ENCODE data around the gene PPFIBP2. TPM values are rescaled to one million over a fixed set of nuclear protein-coding genes. Genes with fewer than 3 reads are reported as not detected.

The PPFIBP2 gene
- total and polyA plus RNA-seq, 2 of the 13 experiments (the other 11 are each of a cell fraction or from before 2014, with no cell fraction given) = 15.0 to 52.5 TPM

- H3K36me3 ChIP-seq (replicated peaks in 1 of 2; ENCODE audit: control insufficient read depth in 1 of 2, insufficient read depth in 2 of 2, low read length in 2 of 2) = peaks cover 8 to 34% of the 10 kb centered on the region in 2 experiments; a peak in 4 of 5 replicates
- H3K4me1 ChIP-seq (ENCODE audit: insufficient read depth, low read length) = peaks cover 38% of the 10 kb centered on the region
- no peaks in the 10 kb centered on the region for H3K79me2 ChIP-seq (ENCODE audit: insufficient read depth, low read length)
- intact Hi-C loops (cut with micrococcal nuclease; ENCODE audit: unreplicated experiment) = loop anchor here (2.0 kb wide), 1 partner anchor 40 kb away; no protein-coding TSS in a partner anchor
- H4K20me1 ChIP-seq (ENCODE audit: insufficient read depth, low read length) = no peaks in the 10 kb centered on the region; the same call in 1 of the 2 replicates
- H3K9me3 ChIP-seq (ENCODE audit: low read length) = no peaks in the 10 kb centered on the region
- BruUV-seq (replicated peaks) = no TSS peak
- DNase-seq (ENCODE audit: low spot score) (peak; percentile 88), ATAC-seq (peak; percentile 91), FAIRE-seq (peak; percentile 89)
- POLR2A ChIA-PET = interaction anchor here (1.0 to 4.5 kb wide), 3 partner anchors 13 to 39 kb away, joined by 3 to 45 read pairs (median 22); no protein-coding TSS in a partner anchor
- CTCF ChIA-PET (ENCODE audit: low intra/inter-chr PET ratio, low total read pairs) = no interaction called here
- peak overlapping the region; percentile 15; the same call in 1 of the 2 replicates for H3K4me2 ChIP-seq (ENCODE audit: low read depth, low read length)
- no peaks in the 10 kb centered on the region for H3K27me3 ChIP-seq (ENCODE audit: control insufficient read depth in 1 of 2, insufficient read depth in 2 of 2, low read length in 2 of 2)
- H3K27ac ChIP-seq (ENCODE audit: extremely low read length, insufficient read depth, low read length) = peak overlapping the region; percentile 52
- no peak overlapping the region for H3K9ac ChIP-seq (ENCODE audit: insufficient read depth, low read depth, low read length)
- H3K4me3 ChIP-seq (replicated peaks in 1 of 3; ENCODE audit: insufficient read depth in 1 of 3, low read depth in 2 of 3, low read length in 3 of 3) = no peak overlapping the region
- in situ Hi-C loops (cut with HindIII; ENCODE audit: extremely low pct_ligation_motif_present, low pct_unique_long_range_greater_than_20kb) = loop anchor here (5.0 kb wide), 1 partner anchor 41 kb away; no protein-coding TSS in a partner anchor
- 25% methylated on average over 4 of the region's 4 CpGs for WGBS (ENCODE audit: low lambda C conversion rate)
- H2AFZ ChIP-seq (ENCODE audit: low read length) = no peak overlapping the region
- TF ChIP-seq ZBTB7A (CRISPR knock-in tag; IDR thresholded peaks at IDR 0.05) (no peak), ETS1 (CRISPR knock-in tag; IDR thresholded peaks at IDR 0.05) (no peak), NR2F1 (CRISPR knock-in tag; IDR thresholded peaks at IDR 0.05) (0 out of 4 replicates have a peak, but pooled peaks of 1 of the 2 experiments have one; percentile 34), TRIM24 (CRISPR knock-in tag; IDR thresholded peaks at IDR 0.05) (no peak), NFAT5 (CRISPR knock-in tag; IDR thresholded peaks at IDR 0.05) (no peak), ZNF225 (CRISPR knock-in tag; IDR thresholded peaks at IDR 0.05) (no peak), ZNF883 (CRISPR knock-in tag; IDR thresholded peaks at IDR 0.05; ENCODE audit: not compliant biosample characterization) (no peak), ZFP1 (CRISPR knock-in tag; IDR thresholded peaks at IDR 0.05) (no peak), RFX1 (IDR thresholded peaks at IDR 0.05) (no peak), GFI1 (CRISPR knock-in tag; IDR thresholded peaks at IDR 0.05; ENCODE audit: borderline replicate concordance) (no peak), ZHX1 (CRISPR knock-in tag; IDR thresholded peaks at IDR 0.05; ENCODE audit: low read depth) (no peak), ADNP (CRISPR knock-in tag; IDR thresholded peaks at IDR 0.05) (no peak), ATAD3A (CRISPR knock-in tag; IDR thresholded peaks at IDR 0.05) (no peak), EHMT2 (IDR thresholded peaks at IDR 0.05; ENCODE audit: borderline replicate concordance, low read depth, low read length) (no peak), MEIS1 (CRISPR knock-in tag; IDR thresholded peaks at IDR 0.05; ENCODE audit: borderline replicate concordance) (no peak)
These were observed 99.0 kb downstream of the PPFIBP2 start for GRCh38 chr11:7612661-7613393.
